H1 (cell line): ENCODE data around the gene TRIOBP. TPM values are rescaled to one million over a fixed set of nuclear protein-coding genes. Genes with fewer than 3 reads are reported as not detected.

Experiments used
- CTCF ChIA-PET: fragments of 300-600 bp; sonication (Branson Sonifier 250); formaldehyde crosslinking; loops from one replicate; lab custom pipeline; 2021; ENCODE audit not compliant: partially characterized antibody; lab: Charles Lee
- POLR2A ChIA-PET: fragments of 300-600 bp; sonication (Branson Sonifier 250); formaldehyde crosslinking; loops from one replicate; lab custom pipeline; 2021; ENCODE audit warnings: inconsistent platforms; ENCODE audit not compliant: partially characterized antibody; lab: Charles Lee
- DNase-seq, 2 experiments: peaks; one replicate each; pipeline versions ENCODE4 v3.0.0 to v3.0.0-alpha.2; 2010 to 2022; ENCODE audit warnings: low spot score in 2 of 2, low read depth in 1 of 2, mixed read lengths in 1 of 2
- FAIRE-seq: peaks from 2 replicates; lab custom pipeline; 2011; peaks lifted over from hg19 to GRCh38; lab: Jason Lieb, UNC
- H2AFZ ChIP-seq: 2 replicates; pipeline ENCODE4 v1.8.1; 2012; ENCODE audit warnings: low read length, inconsistent platforms
- H2AK5ac ChIP-seq: 2 replicates; pipeline ENCODE4 v1.6.1; 2013; ENCODE audit warnings: low read depth, low read length
- H2BK120ac ChIP-seq: replicated peaks from 2 replicates; pipeline ENCODE3; 2013; ENCODE audit warnings: low read depth, low read length, inconsistent platforms
- H2BK12ac ChIP-seq: 2 replicates; pipeline ENCODE4 v1.6.1; 2013; ENCODE audit warnings: low read depth, low read length
- H2BK15ac ChIP-seq: 2 replicates; pipeline ENCODE4 v1.6.1; 2013; ENCODE audit warnings: low read length
- H2BK20ac ChIP-seq: 2 replicates; pipeline ENCODE4 v1.6.1; 2013; ENCODE audit warnings: low read length
- H2BK5ac ChIP-seq: 2 replicates; pipeline ENCODE4 v1.6.1; 2013; ENCODE audit warnings: low read depth, low read length
- H3K14ac ChIP-seq: 2 replicates; pipeline ENCODE4 v1.6.1; 2013; ENCODE audit warnings: inconsistent platforms; ENCODE audit not compliant: insufficient read length
- H3K18ac ChIP-seq: 2 replicates; pipeline ENCODE4 v1.6.1; 2013; ENCODE audit warnings: low read length; ENCODE audit errors: extremely low read depth
- H3K23ac ChIP-seq: 2 replicates; pipeline ENCODE4 v1.6.1; 2013; ENCODE audit warnings: inconsistent platforms; ENCODE audit not compliant: insufficient read length
- H3K23me2 ChIP-seq: 2 replicates; pipeline ENCODE4 v1.6.1; 2013; ENCODE audit warnings: low read depth, low read length
- H3K27ac ChIP-seq: 2 replicates; pipeline ENCODE4 v1.6.1; 2011; ENCODE audit warnings: low read depth, low read length, inconsistent platforms
- H3K27me3 ChIP-seq, 4 experiments: replicated peaks in 1 of 4; 1 replicate in 1 of 4; 2 replicates in 3 of 4; pipeline versions ENCODE4 v1.6.1 to v1.8.1; 2011 to 2013; ENCODE audit warnings: low read length in 3 of 4, mild to moderate bottlenecking in 3 of 4, inconsistent platforms in 2 of 4, mixed read lengths in 2 of 4, moderate library complexity in 1 of 4; ENCODE audit not compliant: control insufficient read depth in 3 of 4, insufficient read depth in 3 of 4; ENCODE audit errors: extremely low read depth in 1 of 4
- H3K36me3 ChIP-seq, 4 experiments: 2 replicates each; pipeline versions ENCODE4 v1.6.1 to v1.8.1; 2011 to 2013; ENCODE audit warnings: mild to moderate bottlenecking in 4 of 4, low read length in 3 of 4, moderate library complexity in 2 of 4, control low read depth in 1 of 4, inconsistent platforms in 1 of 4; ENCODE audit not compliant: insufficient read depth in 4 of 4, control insufficient read depth in 2 of 4
- H3K4ac ChIP-seq: replicated peaks from 2 replicates; pipeline ENCODE3; 2013; ENCODE audit warnings: low read length, low read depth, mixed read lengths, inconsistent platforms; ENCODE audit not compliant: insufficient read length
- H3K4me1 ChIP-seq, 4 experiments: replicated peaks in 1 of 4; 1 replicate in 1 of 4; 2 replicates in 3 of 4; pipeline versions ENCODE4 v1.6.1 to v1.8.1; 2011 to 2013; ENCODE audit warnings: low read length in 3 of 4, inconsistent platforms in 2 of 4, mixed read lengths in 1 of 4; ENCODE audit not compliant: insufficient read depth in 4 of 4, control insufficient read depth in 3 of 4
- H3K4me2 ChIP-seq, 2 experiments: 2 replicates each; pipeline versions ENCODE4 v1.6.1 to v1.8.1; 2011 to 2013; ENCODE audit warnings: low read depth in 2 of 2, low read length in 2 of 2, control low read depth in 1 of 2, inconsistent platforms in 1 of 2, mild to moderate bottlenecking in 1 of 2; ENCODE audit not compliant: insufficient read depth in 1 of 2
- H3K4me3 ChIP-seq, 4 experiments: fragments of 200-600, 300-600 bp in 1 of 4; sonication (generic), shearing (Covaris generic), sonication (Bioruptor Twin) in 1 of 4; 2 replicates each; pipeline versions ENCODE4 v1.5.1 to v1.8.1; 2011 to 2016; ENCODE audit warnings: low read length in 4 of 4, low read depth in 3 of 4, control low read depth in 2 of 4, inconsistent platforms in 2 of 4, mild to moderate bottlenecking in 2 of 4, mixed read lengths in 1 of 4, moderate library complexity in 1 of 4; ENCODE audit not compliant: insufficient read depth in 2 of 4; ENCODE audit errors: extremely low read depth in 1 of 4
- H3K56ac ChIP-seq: replicated peaks from 2 replicates; pipeline ENCODE3; 2013; ENCODE audit warnings: low read depth, mild to moderate bottlenecking, mixed read lengths, low read length, inconsistent platforms; ENCODE audit not compliant: insufficient read length
- H3K79me1 ChIP-seq: 2 replicates; pipeline ENCODE4 v1.6.1; 2013; ENCODE audit warnings: low read depth, low read length, control low read depth
- H3K79me2 ChIP-seq, 2 experiments: 2 replicates each; pipeline versions ENCODE4 v1.6.1 to v1.8.1; 2012 to 2013; ENCODE audit warnings: low read length in 2 of 2, mild to moderate bottlenecking in 2 of 2, inconsistent platforms in 1 of 2; ENCODE audit not compliant: insufficient read depth in 2 of 2, control insufficient read depth in 1 of 2
- H3K9ac ChIP-seq, 4 experiments: replicated peaks in 1 of 4; 1 replicate in 1 of 4; 2 replicates in 3 of 4; pipeline versions ENCODE4 v1.6.1 to v1.8.1; 2011 to 2013; ENCODE audit warnings: low read depth in 3 of 4, low read length in 3 of 4, control low read depth in 2 of 4, mild to moderate bottlenecking in 2 of 4, moderate library complexity in 2 of 4, inconsistent platforms in 1 of 4; ENCODE audit errors: extremely low read depth in 1 of 4
- H3K9me3 ChIP-seq, 2 experiments: 2 replicates each; pipeline versions ENCODE4 v1.6.1 to v1.8.1; 2012 to 2013; ENCODE audit warnings: mild to moderate bottlenecking in 2 of 2, moderate library complexity in 2 of 2, control low read depth in 1 of 2, inconsistent platforms in 1 of 2, low read depth in 1 of 2, low read length in 1 of 2, mixed read lengths in 1 of 2; ENCODE audit not compliant: insufficient read depth in 2 of 2
- H4K20me1 ChIP-seq, 2 experiments: replicated peaks in 1 of 2; 2 replicates each; pipeline versions ENCODE3 to v1.8.1; 2011 to 2013; ENCODE audit warnings: inconsistent platforms in 2 of 2, low read length in 2 of 2, mild to moderate bottlenecking in 1 of 2; ENCODE audit not compliant: insufficient read depth in 2 of 2, control insufficient read depth in 1 of 2
- H4K5ac ChIP-seq: 2 replicates; pipeline ENCODE4 v1.6.1; 2013; ENCODE audit warnings: low read length, low read depth, mixed read lengths, inconsistent platforms; ENCODE audit not compliant: insufficient read length
- H4K8ac ChIP-seq: 2 replicates; pipeline ENCODE4 v1.8.0; 2013; ENCODE audit warnings: mild to moderate bottlenecking, moderate library complexity, low read length, inconsistent platforms; ENCODE audit not compliant: insufficient read depth; ENCODE audit errors: extremely low read depth
- H4K91ac ChIP-seq: replicated peaks from 2 replicates; pipeline ENCODE3; 2013; ENCODE audit warnings: low read length, mixed read lengths, inconsistent platforms; ENCODE audit not compliant: insufficient read length
- BACH1 ChIP-seq: IDR thresholded peaks from 2 replicates; pipeline ENCODE4 v1.6.1; 2012; ENCODE audit warnings: low read length, improper control_type of control experiment
- BRCA1 ChIP-seq: IDR thresholded peaks from 2 replicates; pipeline ENCODE4 v1.6.1; 2012; ENCODE audit warnings: low read depth, low read length, improper control_type of control experiment
- EZH2 ChIP-seq: fragments of 200-600 bp; sonication (generic); IDR thresholded peaks from 2 replicates; pipeline ENCODE4 v1.7.1; 2012; ENCODE audit warnings: low read depth, mild to moderate bottlenecking, moderate library complexity, low read length, inconsistent platforms; ENCODE audit not compliant: severe bottlenecking
- GTF2F1 ChIP-seq: IDR thresholded peaks from 2 replicates; pipeline ENCODE4 v1.6.1; 2012; ENCODE audit warnings: low read depth, low read length, improper control_type of control experiment, borderline replicate concordance
- POLR2AphosphoS5 ChIP-seq: IDR thresholded peaks from 2 replicates; pipeline ENCODE4 v1.6.1; 2011; ENCODE audit warnings: low read depth, low read length
- WGBS, 2 experiments: shearing (Covaris generic) in 1 of 2; methylation state at CpG; one replicate each; pipeline versions ENCODE4 v1.1.6 to v1.1.7; 2013 to 2015; ENCODE audit warnings: low lambda C conversion rate in 2 of 2, mixed read lengths in 2 of 2, inconsistent platforms in 1 of 2, low coverage in 1 of 2, missing lambda C conversion rate in 1 of 2; ENCODE audit not compliant: insufficient replicate concordance in 2 of 2, insufficient coverage in 1 of 2, insufficient read length in 1 of 2; ENCODE audit errors: extremely low coverage in 1 of 2, missing lambda C conversion rate in 1 of 2; 5-methylcytosine and 5-hydroxymethylcytosine counted together
- polyA plus RNA-seq, 7 experiments: library from polyadenylated mRNA; depleted of rRNA in 3 of 7; stranded (reverse) in 5 of 7; unstranded in 2 of 7; fragments of >200 nt in 5 of 7; fragments of 200-250 nt in 2 of 7; gene quantifications; 1 replicate in 5 of 7; 2 replicates in 1 of 7; 4 replicates in 1 of 7; pipeline versions ENCODE4 v1.2.1 to v1.2.3, GENCODE V29; 2011 to 2013; ENCODE audit warnings: missing spikeins in 2 of 7, mixed read lengths in 2 of 7
- total RNA-seq: library from RNA; stranded (reverse); fragmentation: NEBNext Ultra II Directional; extraction: Animal tissue kit (Norgen Biotek cat#: 25700); gene quantifications from 2 replicates; pipeline ENCODE4 v1.2.1, GENCODE V29; 2021

TRIOBP gene
- total and polyA plus RNA-seq, 2 of the 8 experiments (the other 6 are each of a cell fraction or from before 2014, with no cell fraction given) = 18.2 to 27.3 TPM

- H2BK120ac ChIP-seq = peak overlapping the region; percentile 71
- no peak overlapping the region for H2AK5ac ChIP-seq
- no peak for FAIRE-seq
- no peak overlapping the region for H2BK20ac ChIP-seq
- peaks cover 2 to 4% of the 10 kb centered on the region in 2 experiments for H4K20me1 ChIP-seq
- no peak overlapping the region for H3K23ac ChIP-seq
- H2BK12ac ChIP-seq = no peak overlapping the region
- no peak for TF ChIP-seq POLR2AphosphoS5
- no peak for TF ChIP-seq GTF2F1
- TF ChIP-seq BACH1 = no peak
- no peak for TF ChIP-seq BRCA1
- peak; percentile 10 for TF ChIP-seq EZH2
- TF ChIP-seq, all 59 proteins: peak for 1
- H2AFZ ChIP-seq = no peak overlapping the region
- WGBS, 2 experiments = 2% methylated on average over 20 of the region's 29 CpGs; no CpG with 5 or more reads in 1 of the 2 experiments
- peak overlapping the region; percentile 79 to 91 (median 86) for H3K4me3 ChIP-seq
- peak overlapping the region; percentile 67 for H3K56ac ChIP-seq
- peak overlapping the region; percentile 93 for H3K4ac ChIP-seq
- H4K91ac ChIP-seq = peak overlapping the region; percentile 97
- POLR2A ChIA-PET = interaction anchor here (0.6 to 8.8 kb wide), 28 partner anchors 9 to 196 kb away, joined by 3 to 142 read pairs (median 4); partner anchors contain the start of genes ANKRD54, EIF3L, GALR3 and GGA1
- H3K23me2 ChIP-seq = peaks cover 48% of the 10 kb centered on the region
- peak in 1 of 2 experiments; percentile 59 for DNase-seq
- peaks cover 4 to 7% of the 10 kb centered on the region in 2 experiments; a peak in 2 of 4 replicates for H3K79me2 ChIP-seq
- H4K8ac ChIP-seq = peak overlapping the region; percentile 95; the same call in 1 of the 2 replicates
- H3K4me2 ChIP-seq = peak overlapping the region; percentile 91 to 94
- peaks cover 3 to 44% (median 37%) of the 10 kb centered on the region in 4 experiments for H3K27me3 ChIP-seq
- H3K4me1 ChIP-seq = peaks cover 0 to 22% (median 19%) of the 10 kb centered on the region in 4 experiments; a peak in 6 of 7 replicates
- H3K36me3 ChIP-seq = no peaks in the 10 kb centered on the region
- no peak overlapping the region for H3K14ac ChIP-seq
- H2BK5ac ChIP-seq = no peak overlapping the region
- H3K9ac ChIP-seq = peak overlapping the region; percentile 72 to 94 (median 80)
- H3K18ac ChIP-seq = peak overlapping the region; percentile 98
- peak overlapping the region; percentile 55; the same call in 1 of the 2 replicates for H3K27ac ChIP-seq
- no peaks in the 10 kb centered on the region for H3K9me3 ChIP-seq
- H2BK15ac ChIP-seq = no peak overlapping the region
- H3K79me1 ChIP-seq = peaks cover 3% of the 10 kb centered on the region
- H4K5ac ChIP-seq = peak overlapping the region; percentile 25
- CTCF ChIA-PET = interaction anchor here (1.0 to 1.1 kb wide), 3 partner anchors 13 to 59 kb away, joined by 3 to 4 read pairs (median 3); no protein-coding TSS in a partner anchor
Measured at GRCh38 chr22:37804352-37804880, 107.6 kb downstream of the TRIOBP start.
